SJCRH30 (cell line): ENCODE measurements around the gene TMEM128. TPM values are rescaled to one million over a fixed set of nuclear protein-coding genes. Genes with fewer than 3 reads are reported as not detected.
"Not testable (repeated sequence)": the region's sequence is repeated elsewhere in the genome, so short reads cannot be mapped to it uniquely, and the experiment has no call there.

ENCODE experiments used
- DNase-seq, 2 experiments: peaks; one replicate each; pipeline ENCODE4 v3.0.0-alpha.2; 2015 to 2020
- H3K27ac ChIP-seq: fragments of 250-450 bp; sonication (Bioruptor Pico); 2 replicates; pipeline ENCODE4 v1.5.1; 2020; ENCODE audit warnings: mild to moderate bottlenecking, moderate library complexity
- H3K27me3 ChIP-seq: fragments of 250-450 bp; sonication (Bioruptor Pico); 2 replicates; pipeline ENCODE4 v1.5.1; 2020; ENCODE audit warnings: mild to moderate bottlenecking, moderate library complexity
- H3K36me3 ChIP-seq: fragments of 250-450 bp; sonication (Bioruptor Pico); 2 replicates; pipeline ENCODE4 v1.5.1; 2020; ENCODE audit warnings: mild to moderate bottlenecking, moderate library complexity
- H3K4me1 ChIP-seq: fragments of 250-450 bp; sonication (Bioruptor Pico); 2 replicates; pipeline ENCODE4 v1.5.1; 2020; ENCODE audit warnings: mild to moderate bottlenecking, moderate library complexity
- H3K4me3 ChIP-seq: fragments of 250-450 bp; sonication (Bioruptor Pico); 2 replicates; pipeline ENCODE4 v1.5.1; 2020; ENCODE audit warnings: mild to moderate bottlenecking, moderate library complexity
- H3K9me3 ChIP-seq: fragments of 250-450 bp; sonication (Bioruptor Pico); replicated peaks from 2 replicates; pipeline ENCODE4 v1.5.1; 2020; ENCODE audit warnings: mild to moderate bottlenecking, moderate library complexity
- total RNA-seq: library from RNA; depleted of rRNA; stranded (reverse); fragments of >200 nt; shearing (Covaris generic); gene quantifications from 2 replicates; pipeline ENCODE4 v1.2.3, GENCODE V29; 2014

TMEM128 gene
- total RNA-seq, 1 experiment from 2014 or later, result 25.0 TPM

DNA sequence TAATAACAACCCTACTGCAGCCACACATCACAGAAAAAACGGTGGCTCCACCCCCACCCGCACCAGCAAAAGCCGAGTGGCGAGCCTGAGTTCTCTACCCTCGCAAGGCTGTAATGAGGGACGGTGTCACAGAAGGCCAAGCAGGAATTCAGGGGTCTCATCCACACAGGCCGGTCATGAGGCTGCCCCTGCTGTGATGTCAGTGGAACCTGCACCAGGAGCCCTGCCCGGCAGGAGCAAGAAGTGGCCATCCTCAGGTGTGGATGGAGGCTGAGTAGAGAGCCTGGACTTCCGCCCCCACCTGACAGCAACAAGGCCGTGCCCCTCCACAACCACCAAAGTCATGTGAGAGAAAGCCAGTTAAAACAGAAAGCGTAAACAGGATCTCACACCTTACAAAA lies 21.3 kb upstream of the TMEM128 start:
- no peaks in the 10 kb centered on the region for H3K9me3 ChIP-seq
- H3K4me3 ChIP-seq, result no peak overlapping the region
- no peak overlapping the region for H3K27ac ChIP-seq
- no peaks in the 10 kb centered on the region for H3K4me1 ChIP-seq
- H3K27me3 ChIP-seq, result no peaks in the 10 kb centered on the region
- peaks cover 43% of the 10 kb centered on the region for H3K36me3 ChIP-seq
- DNase-seq, result no peak

DNA sequence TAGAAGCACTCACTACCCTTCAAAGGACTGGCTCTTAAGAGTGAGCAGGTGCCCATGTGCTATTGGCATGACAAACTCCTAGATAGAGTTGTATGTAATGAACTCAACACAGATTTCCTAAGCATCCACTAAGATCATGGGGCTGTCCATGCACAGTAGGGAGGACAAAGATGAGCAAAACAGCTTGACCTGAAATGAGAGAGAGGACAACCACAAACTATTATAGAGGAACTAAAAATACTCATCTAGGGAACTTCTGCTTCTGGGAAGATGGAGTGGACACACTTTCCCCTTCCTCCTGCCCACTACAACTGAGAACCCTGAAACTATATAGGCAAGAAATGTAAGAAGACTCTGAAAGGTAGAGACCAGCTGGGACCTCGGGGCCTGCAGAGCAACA lies 20.8 kb upstream of the TMEM128 start:
- no peaks in the 10 kb centered on the region for H3K9me3 ChIP-seq
- no peaks in the 10 kb centered on the region for H3K27me3 ChIP-seq
- peaks cover 41% of the 10 kb centered on the region for H3K36me3 ChIP-seq
- DNase-seq, result no peak
- no peak overlapping the region for H3K27ac ChIP-seq
- H3K4me3 ChIP-seq, result no peak overlapping the region
- H3K4me1 ChIP-seq, result no peaks in the 10 kb centered on the region

DNA sequence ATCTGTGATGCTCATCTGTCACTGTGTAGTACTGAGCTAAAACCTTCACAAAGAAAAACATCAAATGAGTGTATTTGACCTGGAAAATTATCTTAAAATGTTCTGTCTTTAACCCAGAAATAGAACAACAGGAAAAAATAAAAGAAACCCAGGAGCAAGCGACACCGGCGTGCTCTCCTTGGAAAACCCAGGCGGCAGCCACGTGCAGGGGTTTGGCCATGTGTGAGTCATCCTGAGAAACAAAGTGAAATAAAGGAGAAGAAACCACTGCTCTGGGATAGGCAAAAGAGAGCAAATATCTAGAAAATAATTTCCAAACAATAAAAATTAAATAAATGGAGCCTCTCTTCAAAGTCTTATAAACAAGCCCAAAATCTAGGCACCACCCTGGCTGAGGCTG lies 20.0 kb upstream of the TMEM128 start:
- Histone ChIP-seq H3K27ac (no peak overlapping the region), H3K9me3 (no peaks in the 10 kb centered on the region), H3K4me3 (no peak overlapping the region), H3K36me3 (peaks cover 39% of the 10 kb centered on the region), H3K4me1 (0 out of 2 replicates have a peak, but pooled peaks cover 2% of the 10 kb centered on the region), H3K27me3 (no peaks in the 10 kb centered on the region)
- no peak for DNase-seq

DNA sequence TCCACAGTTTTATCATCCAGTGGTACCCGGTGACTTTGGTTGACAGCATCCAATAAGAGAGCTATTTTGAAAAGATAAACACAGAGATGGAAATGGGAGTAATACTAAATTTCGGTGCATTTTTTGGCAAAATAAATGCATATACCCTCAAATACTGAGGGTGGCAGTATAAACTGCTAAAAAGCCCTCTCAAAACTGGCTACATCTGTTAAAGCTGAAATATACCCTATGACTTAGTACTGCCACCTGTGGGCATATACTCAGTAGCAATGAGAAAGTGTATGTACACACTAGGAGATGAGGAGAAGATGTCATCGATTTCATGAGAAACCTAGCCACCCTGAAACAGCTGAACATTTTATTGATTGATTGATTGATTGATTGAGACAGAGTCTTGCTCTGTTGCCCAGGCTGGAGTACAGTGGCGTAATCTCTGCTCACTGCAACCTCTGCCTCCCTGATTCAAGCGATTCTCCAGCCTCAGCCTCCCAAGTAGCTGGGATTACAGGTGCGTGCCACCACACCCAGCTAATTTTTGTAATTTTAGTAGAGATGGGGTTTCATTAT lies 12.2 kb upstream of the TMEM128 start:
- H3K27me3 ChIP-seq, result no peaks in the 10 kb centered on the region
- H3K9me3 ChIP-seq, result no peaks in the 10 kb centered on the region
- DNase-seq, result peak in 1 of 2 experiments; percentile 41
- 0 out of 2 replicates have a peak, but pooled peaks cover 3% of the 10 kb centered on the region for H3K4me1 ChIP-seq
- no peaks in the 10 kb centered on the region for H3K36me3 ChIP-seq
- H3K27ac ChIP-seq, result no peak overlapping the region
- H3K4me3 ChIP-seq, result no peak overlapping the region

DNA sequence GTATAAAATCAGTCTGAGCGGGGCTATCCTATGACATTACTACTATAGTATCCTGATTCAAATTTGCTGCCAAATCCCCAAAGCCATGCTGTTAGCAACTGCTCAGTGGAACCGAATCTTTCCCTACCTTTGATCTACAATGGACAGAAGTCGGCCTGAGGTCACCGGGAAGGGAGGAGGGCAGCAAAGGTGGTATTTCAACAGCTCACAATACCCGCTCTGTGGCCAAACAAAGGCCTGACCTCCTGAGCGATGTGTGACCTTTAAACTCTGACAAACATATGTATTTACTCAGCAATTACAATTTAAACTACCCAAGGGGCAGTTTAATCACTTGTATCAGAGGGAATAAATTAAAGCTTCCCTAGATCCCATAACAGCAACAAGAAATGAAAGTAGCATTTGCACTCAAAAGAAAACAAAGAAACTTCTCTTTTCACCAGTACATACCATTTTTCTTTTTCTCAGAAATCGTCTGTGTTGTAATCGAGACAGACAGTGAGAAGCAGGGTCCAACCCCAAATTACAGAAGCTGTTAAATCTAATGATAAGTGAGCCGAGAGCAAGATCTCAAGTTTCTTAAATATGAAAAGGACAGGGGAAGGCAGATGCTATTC lies 11.6 kb upstream of the TMEM128 start:
- Histone ChIP-seq H3K27ac (no peak overlapping the region), H3K27me3 (no peaks in the 10 kb centered on the region), H3K4me3 (no peak overlapping the region), H3K36me3 (no peaks in the 10 kb centered on the region), H3K4me1 (0 out of 2 replicates have a peak, but pooled peaks cover 3% of the 10 kb centered on the region), H3K9me3 (no peaks in the 10 kb centered on the region)
- DNase-seq, result no peak

DNA sequence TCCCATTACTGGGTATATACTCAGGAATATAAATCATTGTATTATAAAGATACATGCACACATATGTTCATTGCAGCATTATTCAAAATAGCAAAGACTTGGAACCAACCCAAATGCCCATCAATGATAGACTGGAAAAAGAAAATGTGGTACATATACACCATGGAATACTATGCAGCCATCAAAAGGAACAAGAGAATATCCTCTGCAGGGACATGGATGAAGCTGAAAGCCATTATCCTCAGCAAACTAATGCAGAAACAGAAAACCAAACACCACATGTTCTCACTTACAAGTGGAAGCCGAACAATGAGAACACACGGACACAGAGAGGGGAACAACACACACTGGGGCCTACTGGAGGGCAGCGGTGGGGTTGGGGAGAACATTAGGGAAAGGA lies 9.7 kb upstream of the TMEM128 start:
- not testable (repeated sequence) for H3K4me1 ChIP-seq, H3K27me3 ChIP-seq, H3K36me3 ChIP-seq, H3K9me3 ChIP-seq, H3K4me3 ChIP-seq, DNase-seq, H3K27ac ChIP-seq

DNA sequence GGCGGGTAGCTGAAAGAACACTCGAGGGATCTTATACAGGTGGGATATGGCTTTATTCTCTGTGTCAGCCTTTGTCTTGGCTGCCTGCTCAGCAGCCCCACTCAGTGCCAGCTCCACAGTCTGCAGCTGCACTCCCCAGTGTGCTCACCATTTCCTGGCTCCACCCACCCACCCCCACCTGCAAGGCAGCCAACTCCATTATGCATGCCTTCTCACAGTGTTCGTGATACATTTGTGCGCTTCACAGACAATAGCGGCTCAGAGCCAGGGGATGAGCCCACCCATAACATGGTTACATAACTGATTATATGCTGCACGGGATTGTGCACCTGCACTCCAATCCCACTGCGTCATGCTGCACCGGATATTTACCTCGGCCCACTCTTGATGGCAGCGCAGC lies 8.8 kb upstream of the TMEM128 start:
- Histone ChIP-seq H3K4me3 (no peak overlapping the region), H3K4me1 (no peaks in the 10 kb centered on the region), H3K36me3 (no peaks in the 10 kb centered on the region), H3K9me3 (no peaks in the 10 kb centered on the region), H3K27me3 (no peaks in the 10 kb centered on the region), H3K27ac (no peak overlapping the region)
- DNase-seq, result no peak

DNA sequence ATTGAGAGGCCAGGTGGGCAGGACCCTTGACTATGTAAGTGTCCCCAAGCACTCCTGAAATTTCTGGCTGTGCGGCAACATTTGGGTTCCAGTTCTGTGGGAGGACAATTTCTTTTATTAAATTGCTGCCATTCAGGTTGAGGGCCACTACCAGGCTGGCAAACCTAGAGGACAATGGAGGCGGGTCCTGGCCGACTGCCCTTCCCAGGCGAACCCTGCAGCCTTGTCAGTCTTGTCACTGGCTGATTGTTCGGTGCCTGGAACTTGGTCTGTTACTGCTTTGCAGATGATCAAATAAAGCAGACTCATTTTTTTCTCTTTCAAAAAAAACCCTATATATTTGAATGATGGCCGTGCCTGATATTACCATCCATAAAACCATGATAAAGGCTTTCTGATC lies 6.6 kb upstream of the TMEM128 start:
- H3K4me3 ChIP-seq, result no peak overlapping the region
- no peaks in the 10 kb centered on the region for H3K27me3 ChIP-seq
- H3K36me3 ChIP-seq, result no peaks in the 10 kb centered on the region
- peaks cover 4% of the 10 kb centered on the region; the same call in 1 of the 2 replicates for H3K4me1 ChIP-seq
- no peaks in the 10 kb centered on the region for H3K9me3 ChIP-seq
- DNase-seq, result no peak
- H3K27ac ChIP-seq, result no peak overlapping the region

DNA sequence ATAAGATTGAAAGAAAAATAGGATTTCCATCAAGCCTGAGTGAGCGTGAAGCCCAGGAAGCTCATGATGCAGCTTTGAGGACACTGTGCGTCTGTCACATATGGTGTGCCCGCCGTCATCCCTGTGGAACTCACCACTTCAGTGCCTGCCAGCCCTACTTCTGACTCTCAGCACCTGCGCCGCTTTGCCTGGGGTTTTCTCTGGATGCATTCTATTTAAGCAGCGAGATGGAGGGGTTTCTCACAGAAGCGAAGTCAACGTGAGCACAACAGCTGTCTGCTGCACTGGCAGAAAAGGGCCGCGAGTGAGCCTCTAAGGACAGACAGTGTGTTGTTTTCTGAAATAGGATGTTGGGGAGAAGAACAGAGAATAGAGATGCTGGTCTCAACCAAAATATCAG lies 6.2 kb upstream of the TMEM128 start:
- Histone ChIP-seq H3K4me1 (peaks cover 4% of the 10 kb centered on the region), H3K9me3 (no peaks in the 10 kb centered on the region), H3K36me3 (no peaks in the 10 kb centered on the region), H3K4me3 (no peak overlapping the region), H3K27ac (no peak overlapping the region), H3K27me3 (no peaks in the 10 kb centered on the region)
- DNase-seq, result no peak

DNA sequence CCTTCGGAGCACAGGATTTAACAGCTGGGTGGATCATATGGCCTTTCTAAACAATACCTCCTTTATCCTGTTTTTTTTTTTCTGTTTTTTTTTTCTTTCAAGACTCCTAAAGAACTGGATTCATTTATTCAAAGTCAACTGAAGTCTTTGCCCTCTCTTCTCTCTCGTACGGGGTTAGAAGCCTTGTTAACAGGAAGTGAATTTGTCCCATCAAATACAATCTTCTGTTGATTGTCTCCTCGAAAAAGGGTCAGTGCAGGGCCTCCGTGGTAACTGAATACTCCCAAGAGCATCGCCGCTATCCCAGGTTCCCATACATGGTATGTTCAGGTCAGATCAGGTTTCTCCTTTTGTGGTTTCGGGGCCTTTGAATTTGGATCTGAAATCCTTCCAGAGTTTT lies 1.8 kb upstream of the TMEM128 start:
- DNase-seq, result peak; percentile 26 to 60
- Histone ChIP-seq H3K27me3 (no peaks in the 10 kb centered on the region), H3K4me1 (peaks cover 4% of the 10 kb centered on the region), H3K4me3 (no peak overlapping the region), H3K27ac (no peak overlapping the region), H3K9me3 (no peaks in the 10 kb centered on the region), H3K36me3 (peaks cover 13% of the 10 kb centered on the region)

DNA sequence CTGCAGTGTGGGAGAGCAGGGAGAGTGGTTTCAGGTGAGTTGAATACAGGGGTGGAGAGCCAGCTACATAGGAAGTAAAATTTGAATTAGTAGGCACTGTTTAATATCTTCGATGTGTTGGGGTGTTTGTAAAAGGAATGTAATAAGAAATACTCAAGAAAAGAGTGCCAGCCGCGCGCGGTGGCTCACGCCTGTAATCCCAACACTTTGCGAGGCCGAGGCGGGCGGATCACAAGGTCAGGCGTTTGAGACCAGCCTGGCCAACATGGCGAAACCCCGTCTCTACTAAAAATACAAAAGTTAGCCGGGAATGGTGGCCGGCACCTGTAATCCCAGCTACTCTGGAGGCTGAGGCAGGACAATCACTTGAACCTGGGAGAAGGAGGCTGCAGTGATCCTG lies 1.3 kb upstream of the TMEM128 start:
- H3K36me3 ChIP-seq, result peaks cover 16% of the 10 kb centered on the region
- H3K4me3 ChIP-seq, result peak overlapping the region; percentile 94
- H3K4me1 ChIP-seq, DNase-seq, H3K27ac ChIP-seq, H3K9me3 ChIP-seq, H3K27me3 ChIP-seq: not testable (repeated sequence)

DNA sequence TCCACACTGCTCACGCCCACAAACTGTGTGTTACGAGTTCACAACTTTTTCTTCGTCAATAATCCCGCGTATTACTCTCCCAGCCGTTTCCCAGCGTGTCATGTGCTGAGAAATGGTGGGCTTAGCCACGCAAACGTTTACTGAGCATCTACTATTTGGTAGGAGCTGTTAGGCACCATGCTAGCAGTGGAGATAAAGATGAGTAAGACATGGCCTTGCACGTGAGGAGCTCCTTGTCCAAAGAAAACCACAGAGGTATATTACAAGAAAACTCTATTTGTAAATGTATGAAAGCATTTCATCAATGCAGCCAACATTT lies 821 bp upstream of the TMEM128 start:
- Histone ChIP-seq H3K27ac (peak overlapping the region; percentile 80), H3K4me3 (peak overlapping the region; percentile 94), H3K27me3 (no peaks in the 10 kb centered on the region), H3K4me1 (peaks cover 4% of the 10 kb centered on the region), H3K9me3 (no peaks in the 10 kb centered on the region), H3K36me3 (peaks cover 21% of the 10 kb centered on the region)
- DNase-seq, result no peak

DNA sequence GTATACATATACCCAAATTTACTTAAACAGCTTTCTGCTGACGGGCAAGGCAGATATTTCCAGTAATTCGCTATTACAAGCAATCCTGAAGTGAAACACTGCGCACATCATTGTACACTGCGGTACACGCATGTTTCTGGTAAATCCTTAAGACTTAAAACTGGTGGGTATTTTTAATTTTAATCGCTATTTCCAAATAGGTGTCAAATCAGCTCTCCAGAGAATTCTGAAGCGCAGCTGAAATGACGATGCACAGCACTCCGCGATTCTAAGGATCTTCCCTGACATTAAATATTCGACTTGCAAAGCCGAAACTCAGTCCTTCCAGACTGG lies 361 bp downstream of the TMEM128 start:
- H3K36me3 ChIP-seq, result peaks cover 27% of the 10 kb centered on the region
- no peak for DNase-seq
- H3K9me3 ChIP-seq, result no peaks in the 10 kb centered on the region
- no peaks in the 10 kb centered on the region for H3K27me3 ChIP-seq
- H3K4me3 ChIP-seq, result peak overlapping the region; percentile 94
- H3K27ac ChIP-seq, result peak overlapping the region; percentile 80
- peaks cover 4% of the 10 kb centered on the region for H3K4me1 ChIP-seq

DNA sequence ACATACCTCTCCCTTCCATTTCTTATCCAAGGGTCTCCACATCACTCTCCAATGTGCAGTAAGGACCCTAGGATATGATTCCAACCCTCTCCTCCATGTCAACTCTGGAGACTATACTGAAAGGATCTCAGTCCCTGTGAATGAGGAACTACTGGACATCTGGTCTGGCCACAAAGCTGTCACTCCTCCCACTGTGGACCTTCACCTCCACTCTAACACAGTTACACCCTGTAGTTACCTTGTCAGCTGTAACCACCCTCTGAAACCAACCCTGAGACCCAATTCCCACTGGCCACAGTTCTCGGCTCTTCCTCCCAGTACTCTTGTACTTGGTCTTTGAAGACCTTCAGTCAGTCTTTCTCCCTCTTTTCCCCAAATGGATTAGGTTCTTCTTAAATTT lies 2.9 kb downstream of the TMEM128 start:
- Histone ChIP-seq H3K27me3 (no peaks in the 10 kb centered on the region), H3K36me3 (peaks cover 42% of the 10 kb centered on the region), H3K27ac (no peak overlapping the region), H3K9me3 (no peaks in the 10 kb centered on the region), H3K4me1 (peaks cover 4% of the 10 kb centered on the region), H3K4me3 (no peak overlapping the region)
- DNase-seq, result no peak

DNA sequence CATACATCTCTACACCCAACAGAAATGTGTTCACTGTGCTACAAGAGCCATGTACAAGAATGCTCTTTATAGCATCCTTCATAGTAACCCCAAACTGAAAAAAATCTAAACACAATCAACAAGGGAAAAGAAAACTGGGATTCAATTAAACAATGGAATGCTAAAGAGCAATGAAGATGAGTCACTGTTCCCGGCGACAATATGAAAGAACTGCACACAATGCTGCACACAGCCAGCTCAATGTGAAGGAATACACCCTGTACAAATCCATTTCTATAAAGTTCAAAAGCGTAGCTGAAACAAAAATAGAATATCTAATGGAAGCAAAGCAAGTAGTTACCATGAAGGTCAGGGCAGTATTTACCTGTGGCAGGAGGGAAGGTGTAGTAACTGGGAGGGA lies 8.5 kb downstream of the TMEM128 start:
- H3K27ac ChIP-seq, H3K27me3 ChIP-seq, DNase-seq, H3K4me3 ChIP-seq, H3K4me1 ChIP-seq, H3K9me3 ChIP-seq: not testable (repeated sequence)
- H3K36me3 ChIP-seq, result peaks cover 39% of the 10 kb centered on the region

DNA sequence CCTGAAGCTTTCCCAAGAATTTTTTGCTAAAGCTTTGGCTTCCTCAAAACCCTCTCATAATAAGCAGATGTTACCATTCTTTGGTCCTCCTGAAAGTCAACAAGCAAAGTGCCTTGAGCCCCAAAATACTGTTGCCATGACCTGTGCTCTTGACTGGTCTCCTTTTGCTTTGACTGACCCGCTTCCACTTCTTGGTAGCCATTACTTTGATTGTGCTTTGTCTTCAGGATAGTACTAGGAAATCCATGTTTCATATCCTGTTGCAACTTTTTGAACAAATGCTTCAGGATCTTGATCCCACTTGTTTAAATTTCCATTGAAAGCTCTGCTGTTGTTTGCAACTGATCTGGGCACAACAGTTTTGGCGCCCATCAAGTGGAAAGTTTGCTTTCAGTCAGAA lies 14.4 kb downstream of the TMEM128 start:
- Histone ChIP-seq H3K27me3 (no peaks in the 10 kb centered on the region), H3K9me3 (0 out of 2 replicates have a peak, but pooled peaks cover 3% of the 10 kb centered on the region), H3K4me1 (no peaks in the 10 kb centered on the region), H3K4me3 (no peak overlapping the region), H3K27ac (no peak overlapping the region), H3K36me3 (peaks cover 5% of the 10 kb centered on the region)
- DNase-seq, result no peak
